ENCODE measurements around the gene HSD17B2.
A peak's percentile ranks its signal among the peaks of the same experiment; 100 is the strongest.
"Not testable (repeated sequence)": the region's sequence is repeated elsewhere in the genome, so short reads cannot be mapped to it uniquely, and the experiment has no call there.

HSD17B2 gene

DNA sequence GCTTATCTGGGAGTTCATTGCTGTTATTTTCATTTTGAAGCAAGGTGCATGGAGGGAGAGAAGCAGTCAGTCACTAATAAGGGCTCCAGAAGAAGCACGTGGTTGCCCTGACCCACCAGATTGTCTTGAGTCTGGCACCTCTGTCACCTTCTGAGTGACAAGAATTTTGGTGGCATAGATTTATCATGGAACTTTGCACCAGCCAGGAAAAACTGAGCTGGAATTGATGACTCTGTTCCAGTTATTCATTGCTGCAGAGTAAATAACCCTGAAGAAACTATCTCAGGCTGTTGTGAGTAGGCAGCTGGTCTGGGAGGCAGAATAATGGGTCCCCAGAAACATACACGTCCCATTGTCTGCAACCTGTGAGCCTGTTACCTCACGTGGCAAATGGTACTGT, 44.8 kb downstream of the HSD17B2 start:
- no peak for DNase-seq (ENCODE audit: low read depth, low spot score)

DNA sequence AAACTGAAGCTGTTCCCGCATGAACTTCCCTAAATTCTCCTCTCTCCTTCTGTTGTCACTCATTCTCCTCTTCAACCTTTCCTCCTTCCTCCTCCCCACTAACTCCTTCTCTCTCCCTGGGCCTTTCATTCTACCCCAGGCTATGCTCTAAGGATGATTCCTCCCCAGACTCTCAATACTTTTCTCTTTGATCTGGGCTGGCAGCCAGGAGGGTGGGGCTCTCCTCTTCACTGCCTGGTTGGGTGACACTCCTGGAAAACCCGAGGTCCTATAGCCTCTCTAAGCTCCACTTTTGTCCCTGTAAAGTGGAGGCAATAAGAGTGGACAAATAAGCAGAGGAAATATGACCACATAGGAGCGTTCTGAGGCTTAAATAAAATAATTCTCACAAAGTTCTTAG, 46.2 kb downstream of the HSD17B2 start:
- DNase-seq (ENCODE audit: low read depth, low spot score) = no peak

DNA sequence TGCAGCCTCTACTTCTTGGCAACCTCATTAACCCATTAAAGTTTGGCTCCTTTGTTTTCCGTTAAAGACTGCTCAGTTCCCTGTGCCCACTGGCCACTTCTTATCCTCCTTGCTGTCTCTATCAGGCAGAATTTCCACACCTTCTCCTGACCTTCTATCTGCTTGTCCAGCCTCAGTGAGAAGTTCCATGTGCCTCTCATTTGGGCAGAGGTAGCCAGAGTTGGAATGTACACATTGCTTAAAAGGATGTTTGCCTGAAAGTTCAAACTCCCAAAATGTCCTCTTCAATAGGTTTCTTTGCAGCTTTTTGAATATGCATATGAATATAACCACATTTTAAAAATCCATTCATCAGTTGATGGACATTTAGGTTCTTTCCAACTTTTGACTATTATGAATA, 47.0 kb downstream of the HSD17B2 start:
- DNase-seq (ENCODE audit: low read depth, low spot score) = no peak

DNA sequence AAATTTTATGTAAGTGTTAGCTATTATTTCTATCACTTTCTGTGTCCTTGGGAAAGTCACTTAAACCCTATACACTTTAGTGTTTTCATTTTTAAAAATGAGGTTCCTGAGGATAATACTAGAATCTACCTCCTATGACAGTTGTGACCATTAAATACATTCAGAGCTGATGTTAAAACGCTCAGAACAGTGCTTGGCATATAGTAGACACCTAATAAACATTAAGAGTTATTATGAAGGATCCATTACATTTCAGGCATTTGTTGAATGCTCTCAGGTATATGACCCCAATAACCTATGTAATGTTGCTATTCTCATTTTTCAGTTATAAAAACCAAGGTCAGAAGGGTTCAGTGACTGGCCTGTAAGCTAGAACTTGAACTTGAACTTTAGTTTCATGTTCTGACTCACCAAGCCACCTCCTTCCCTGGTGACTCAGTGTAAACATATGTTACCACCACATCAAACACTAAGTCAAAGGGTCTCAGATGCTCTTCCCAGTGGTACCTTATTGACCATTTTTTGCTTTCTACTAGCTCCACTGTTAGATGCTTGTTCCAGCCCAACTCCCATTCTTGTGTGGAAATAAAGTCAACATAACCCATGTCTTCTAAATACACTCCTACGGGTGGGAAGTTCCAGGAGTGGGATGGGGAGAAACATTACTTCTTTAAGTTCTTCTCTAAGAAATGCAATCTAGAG, 47.6 kb downstream of the HSD17B2 start:
- DNase-seq (ENCODE audit: low read depth, low spot score) = peak; percentile 34

DNA sequence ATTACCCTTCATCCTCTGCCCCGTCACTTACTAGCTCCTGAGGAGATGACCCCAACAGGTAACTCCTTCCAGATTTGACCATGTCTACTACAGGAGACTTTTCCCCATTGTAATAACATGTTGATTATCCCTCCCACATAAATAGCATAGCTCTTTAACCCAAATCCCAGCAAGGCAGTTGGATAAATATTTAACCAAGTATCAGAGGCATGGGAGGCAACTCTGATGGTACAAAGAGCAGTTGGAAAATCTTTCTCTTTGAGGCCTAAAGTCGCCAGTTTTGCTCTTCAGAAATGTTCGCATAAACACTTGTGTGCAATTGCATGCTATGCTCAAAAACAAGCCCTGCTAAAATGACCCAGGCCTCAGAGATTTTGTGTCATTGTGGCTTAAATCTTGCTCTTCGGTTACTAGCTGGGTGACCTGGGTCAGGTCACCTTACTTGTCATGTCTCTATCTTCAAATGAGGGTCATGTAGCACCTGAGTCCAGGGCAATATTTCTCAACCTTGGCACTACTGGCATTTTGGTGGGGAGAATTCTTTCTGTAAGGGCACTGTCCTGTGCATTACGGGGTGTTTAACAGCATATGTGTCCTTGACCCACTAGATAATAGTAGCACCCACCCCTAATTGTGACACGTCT, 48.8 kb downstream of the HSD17B2 start:
- no peak for DNase-seq (ENCODE audit: low read depth, low spot score)

DNA sequence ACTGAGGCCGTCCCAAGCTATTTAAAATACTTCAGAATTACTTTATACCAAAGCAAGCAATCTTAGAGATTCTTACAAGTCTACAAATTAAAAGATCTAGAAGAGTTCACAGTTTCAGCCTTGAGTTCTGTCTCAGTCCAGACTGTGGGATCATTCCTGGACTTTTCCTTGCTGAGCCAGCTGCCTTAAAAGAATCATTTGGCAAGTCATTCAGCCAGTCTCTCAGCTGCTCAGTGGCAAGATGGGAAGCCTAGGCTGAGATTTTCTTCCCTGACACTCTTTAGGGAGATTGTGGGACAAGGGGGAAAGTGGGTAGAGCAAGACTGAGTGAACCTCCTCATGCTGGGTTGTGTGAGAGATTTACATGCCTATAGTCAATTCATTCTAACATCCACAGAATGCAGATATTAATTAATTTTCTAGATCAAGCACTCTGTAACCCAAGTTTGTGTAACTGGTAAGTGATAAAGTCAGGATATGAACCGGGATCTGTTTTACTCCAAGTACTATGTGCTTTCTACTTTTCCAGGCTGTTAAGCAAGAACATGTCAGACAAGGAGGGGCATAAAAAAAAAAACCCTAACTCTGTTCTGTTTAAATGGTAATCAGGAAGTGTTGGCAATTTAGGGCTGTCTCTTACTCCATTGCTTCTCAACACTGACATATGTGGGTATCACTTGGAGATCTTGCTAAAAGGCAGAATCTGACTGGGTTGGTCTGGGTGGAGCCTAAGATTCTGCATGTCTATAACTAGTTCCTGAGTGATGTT, 50.1 kb downstream of the HSD17B2 start:
- no peak for DNase-seq (ENCODE audit: low read depth, low spot score)

DNA sequence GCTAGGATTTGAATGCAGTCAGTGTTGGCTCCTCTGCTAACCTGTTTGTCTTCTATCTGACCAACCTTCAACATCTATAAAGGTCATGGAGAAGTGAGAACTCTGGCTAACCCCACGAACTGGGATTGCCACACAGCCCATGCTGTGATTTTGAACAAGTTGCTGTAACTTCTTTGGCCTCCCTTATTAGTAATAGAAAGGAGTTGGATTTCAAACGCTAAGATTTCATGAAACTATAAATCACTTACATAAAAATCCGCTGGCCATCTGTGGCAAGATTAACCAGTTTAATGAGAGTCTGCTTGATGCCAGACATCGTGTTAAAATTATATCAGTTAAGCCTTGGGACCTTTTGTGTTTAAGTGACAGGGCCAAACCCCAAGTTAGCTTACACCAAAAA, 53.4 kb downstream of the HSD17B2 start:
- no peak for DNase-seq (ENCODE audit: low read depth, low spot score)

DNA sequence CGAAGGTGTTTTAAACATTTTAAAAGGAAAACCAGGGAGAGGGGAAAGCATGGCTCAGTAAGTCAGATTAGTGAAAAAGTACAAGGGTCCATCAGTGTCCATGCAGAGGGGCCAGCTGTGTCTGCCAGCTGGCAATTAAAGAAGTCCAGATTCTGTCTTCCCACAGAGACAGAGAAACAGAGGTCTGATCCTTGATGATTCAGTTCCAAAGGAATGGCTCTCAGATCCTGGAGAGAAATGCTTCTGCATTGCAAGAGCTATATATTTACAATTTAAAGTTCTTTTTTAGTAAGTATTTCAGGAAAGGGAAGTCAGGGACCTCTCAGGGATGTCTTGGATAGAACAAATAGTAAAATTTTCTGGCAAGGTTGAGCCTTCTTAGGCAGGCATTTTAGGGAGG, 56.2 kb downstream of the HSD17B2 start:
- DNase-seq (ENCODE audit: low read depth, low spot score) = peak; percentile 46

DNA sequence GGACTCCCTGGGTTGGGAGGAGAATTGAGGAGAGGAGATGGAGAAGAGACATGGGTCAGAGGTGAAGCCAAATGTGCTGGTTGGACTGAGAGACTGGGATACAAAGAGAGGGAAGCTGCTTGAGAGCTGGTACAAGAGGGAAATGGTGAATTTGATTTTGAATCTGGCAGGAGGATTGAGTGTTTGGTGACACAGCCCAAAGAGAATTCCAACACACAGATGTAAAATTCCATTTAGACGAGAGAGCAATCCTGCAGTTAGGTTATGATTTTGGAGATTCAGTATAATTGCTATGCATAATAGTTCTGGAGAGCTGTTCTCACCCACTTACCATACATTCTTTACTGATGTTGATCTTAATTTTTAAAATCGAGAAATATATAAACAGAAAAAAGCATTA, 57.7 kb downstream of the HSD17B2 start:
- DNase-seq (ENCODE audit: low read depth, low spot score) = no peak

DNA sequence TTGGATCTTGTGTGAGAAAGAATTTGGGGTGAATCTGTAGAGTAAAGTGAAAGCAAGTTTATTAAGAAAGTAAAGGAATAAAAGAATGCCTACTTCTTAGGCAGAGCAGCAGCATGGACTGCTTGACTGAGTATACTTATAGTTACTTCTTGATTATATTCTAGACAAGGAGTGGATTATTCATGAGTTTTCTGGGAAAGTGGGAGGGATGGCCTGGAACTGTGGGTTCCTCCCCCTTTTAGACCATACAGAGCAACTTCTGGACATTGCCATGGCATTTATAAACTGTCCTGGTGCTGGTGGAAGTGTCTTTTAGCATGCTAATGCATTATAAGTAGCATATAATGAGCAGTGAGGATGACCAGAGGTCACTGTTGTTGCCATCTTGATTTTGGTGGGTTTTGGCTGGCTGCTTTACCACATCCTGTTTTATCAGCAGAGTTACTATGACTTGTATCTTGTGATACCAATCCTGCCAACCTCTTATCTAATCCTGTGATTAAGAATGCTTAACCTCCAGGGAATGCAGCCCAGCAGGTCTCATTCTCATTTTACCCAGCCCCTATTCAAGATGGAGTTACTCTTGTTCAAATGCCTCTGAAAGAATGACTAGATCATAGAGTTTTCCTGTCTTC, 58.7 kb downstream of the HSD17B2 start:
- peak; percentile 14 for DNase-seq (ENCODE audit: low read depth, low spot score)

DNA sequence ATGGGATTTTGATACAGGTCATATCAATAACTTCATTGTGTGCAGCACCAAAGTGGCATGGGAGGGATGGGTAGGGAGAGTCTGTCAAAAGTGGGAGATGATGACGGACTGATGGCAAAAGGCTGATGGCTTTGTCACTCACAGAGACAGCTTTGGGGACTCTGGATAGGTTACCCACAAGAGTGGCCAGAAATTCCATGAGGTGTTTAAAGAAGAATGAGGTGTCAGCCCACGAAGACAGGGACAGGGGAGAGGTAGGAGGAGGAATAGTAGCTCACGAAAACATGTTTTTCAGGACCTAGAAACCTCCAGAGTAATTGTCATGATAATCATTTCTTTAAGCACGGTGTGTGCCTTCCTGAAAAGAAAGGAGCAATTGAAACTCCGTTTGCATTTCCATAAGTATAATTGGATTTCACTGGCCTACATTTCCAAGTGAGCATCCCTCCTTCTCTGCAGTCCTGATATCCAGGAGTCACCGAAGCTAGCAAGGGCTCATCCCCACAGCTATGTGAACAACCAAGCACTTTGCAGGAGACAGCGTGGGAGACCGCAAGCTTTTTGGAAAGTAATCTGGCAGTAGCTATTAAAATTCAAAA, 60.0 kb downstream of the HSD17B2 start:
- no peak for DNase-seq (ENCODE audit: low read depth, low spot score)

DNA sequence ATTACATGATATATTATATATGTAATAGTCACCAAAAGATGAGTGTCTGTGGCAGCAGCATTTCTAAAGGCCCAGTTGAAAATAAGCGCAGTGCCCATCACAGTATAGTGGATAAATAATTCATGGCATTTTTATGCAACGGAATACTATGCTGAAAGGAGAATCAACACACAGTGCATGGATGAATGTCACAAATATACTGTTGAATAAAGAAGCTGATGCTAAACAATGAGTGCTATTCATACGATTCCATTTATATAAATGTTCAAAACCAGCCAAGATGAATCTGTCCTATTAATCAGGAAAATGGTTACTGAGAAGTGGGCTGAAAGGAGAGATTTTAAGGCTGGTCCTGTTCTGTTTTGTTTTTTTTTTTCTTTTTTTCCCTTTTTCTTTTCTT, 61.6 kb downstream of the HSD17B2 start:
- no peak for DNase-seq (ENCODE audit: low read depth, low spot score)

DNA sequence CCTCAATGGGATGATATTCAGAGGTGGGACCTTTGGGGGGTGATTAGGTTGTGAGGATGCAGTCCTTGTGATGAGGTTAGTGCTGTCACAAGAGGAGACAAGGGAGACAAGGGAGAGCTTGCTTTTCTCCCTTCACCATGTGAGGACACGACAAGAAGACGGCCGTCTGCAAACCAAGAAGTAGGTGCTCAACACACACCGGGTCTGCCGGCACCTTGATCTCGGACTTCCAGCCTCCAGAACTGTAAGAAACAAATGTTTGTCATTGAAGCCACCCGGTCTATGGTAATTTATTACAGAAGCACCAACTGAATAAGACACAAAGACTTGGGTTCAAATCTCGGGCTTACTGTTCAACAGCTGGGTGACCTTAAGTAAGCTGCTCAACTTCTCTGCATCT, 70.1 kb downstream of the HSD17B2 start:
- DNase-seq (ENCODE audit: low read depth, low spot score) = no peak

DNA sequence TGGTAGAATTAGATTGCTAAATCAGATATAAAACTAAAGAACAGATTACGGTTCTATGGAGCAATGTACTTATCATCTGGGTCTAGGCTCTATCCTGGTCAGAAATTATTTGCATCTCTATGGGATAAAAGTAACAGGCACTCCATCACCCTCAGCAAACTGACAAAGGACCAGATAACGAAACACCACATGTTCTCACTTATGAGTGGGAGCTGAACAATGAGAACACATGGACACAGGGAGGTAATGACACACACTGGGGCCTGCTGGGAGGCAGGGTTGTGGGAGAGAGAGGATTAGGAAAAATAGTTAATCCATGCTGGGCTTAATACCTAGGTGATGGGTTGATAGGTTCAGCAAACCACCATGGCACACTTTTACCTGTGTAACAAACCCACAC, 73.0 kb downstream of the HSD17B2 start:
- DNase-seq (ENCODE audit: low read depth, low spot score) = no peak

DNA sequence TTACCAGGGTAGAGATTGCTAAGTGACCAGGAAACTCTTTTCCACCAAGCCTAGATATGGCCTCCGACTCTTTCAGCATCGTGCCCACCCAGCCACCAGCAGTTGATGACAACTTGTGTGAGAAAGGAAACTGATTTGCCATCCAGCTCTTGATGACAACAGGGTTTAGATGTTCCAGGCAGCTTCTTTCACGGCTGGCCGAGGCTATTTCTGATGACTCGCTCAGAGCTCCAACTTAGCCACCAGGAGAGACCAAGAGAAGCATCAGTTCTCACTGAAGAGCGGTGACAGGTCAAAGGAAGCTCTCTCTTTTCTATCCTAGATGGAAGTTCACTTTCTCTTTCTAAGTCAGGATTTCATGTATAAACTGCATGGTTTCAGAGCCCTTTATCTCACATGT, 73.7 kb downstream of the HSD17B2 start:
- DNase-seq (ENCODE audit: low read depth, low spot score) = no peak

DNA sequence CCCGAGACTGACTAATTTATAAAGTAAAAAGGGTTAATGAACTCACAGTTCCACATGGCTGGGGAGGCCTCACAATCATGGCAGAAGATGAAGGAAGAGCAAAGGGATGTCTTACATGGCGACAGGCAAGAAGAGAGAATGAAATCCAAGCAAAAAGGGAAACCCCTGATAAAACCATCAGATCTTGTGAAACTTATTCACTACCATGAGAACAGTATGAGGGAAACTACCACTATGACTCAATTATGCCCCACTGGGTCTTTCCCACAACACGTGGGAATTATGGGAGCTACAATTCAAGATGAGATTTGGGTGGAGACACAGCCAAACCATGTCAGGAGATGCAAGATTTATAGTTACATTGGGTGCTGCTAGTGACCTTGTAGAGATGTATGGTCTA, 74.2 kb downstream of the HSD17B2 start:
- not testable (repeated sequence) for DNase-seq (ENCODE audit: low read depth, low spot score)

DNA sequence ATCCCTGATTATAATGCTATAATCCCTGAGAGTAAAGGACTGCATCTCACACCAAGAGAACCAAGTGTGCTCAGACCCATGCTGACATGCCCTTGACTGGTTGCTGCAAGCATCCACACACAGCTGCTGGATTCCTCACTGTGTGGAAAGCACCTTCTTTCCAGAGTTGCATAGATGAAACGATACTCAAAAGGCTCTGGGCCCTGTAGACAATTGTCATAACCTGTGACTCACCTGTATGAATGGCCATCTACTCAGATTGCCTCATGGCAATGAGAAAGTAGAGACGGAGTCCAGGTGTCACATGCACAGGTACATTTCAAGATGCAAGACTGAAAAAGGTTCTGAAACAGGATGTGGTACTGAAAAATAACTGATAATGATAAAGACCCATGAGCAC, 76.9 kb downstream of the HSD17B2 start:
- no peak for DNase-seq (ENCODE audit: low read depth, low spot score)

DNA sequence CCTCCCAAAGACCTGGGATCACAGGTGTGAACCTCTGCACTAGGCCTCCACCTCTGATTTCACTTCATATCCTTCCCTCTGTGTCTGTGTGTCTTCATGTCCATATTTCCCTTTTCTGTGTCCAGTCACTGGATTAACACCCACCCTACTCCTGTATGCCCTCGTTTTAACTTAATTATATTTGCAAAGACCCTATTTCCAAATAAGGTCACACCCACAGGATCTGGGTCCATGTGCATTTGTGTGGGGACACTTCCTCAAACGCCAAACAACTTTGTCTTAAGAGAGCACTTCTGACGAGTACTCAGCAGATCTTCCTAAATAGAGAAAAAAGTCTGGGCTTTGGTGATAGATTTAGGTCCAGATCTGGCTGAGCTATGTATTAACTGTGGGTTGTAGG, 78.7 kb downstream of the HSD17B2 start:
- DNase-seq (ENCODE audit: low read depth, low spot score) = no peak

DNA sequence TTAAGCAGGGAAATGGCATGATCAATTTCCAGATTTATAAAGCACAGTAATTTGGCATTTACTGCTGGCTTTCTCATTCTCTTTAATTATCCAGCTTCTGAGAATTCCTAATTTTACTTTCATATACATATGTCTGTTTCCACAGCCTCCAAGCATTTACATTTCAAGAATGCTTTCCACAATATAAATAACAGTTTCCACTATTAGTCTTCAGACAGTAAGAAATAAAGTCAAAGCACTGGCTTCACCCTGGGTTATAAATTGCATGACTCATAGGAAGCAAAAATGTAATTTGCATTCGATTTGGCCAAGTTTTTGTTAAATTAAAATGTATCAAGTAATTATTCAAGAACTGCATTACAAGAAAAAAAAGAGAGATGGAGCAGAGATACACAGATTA, 81.5 kb downstream of the HSD17B2 start:
- no peak for DNase-seq (ENCODE audit: low read depth, low spot score)

DNA sequence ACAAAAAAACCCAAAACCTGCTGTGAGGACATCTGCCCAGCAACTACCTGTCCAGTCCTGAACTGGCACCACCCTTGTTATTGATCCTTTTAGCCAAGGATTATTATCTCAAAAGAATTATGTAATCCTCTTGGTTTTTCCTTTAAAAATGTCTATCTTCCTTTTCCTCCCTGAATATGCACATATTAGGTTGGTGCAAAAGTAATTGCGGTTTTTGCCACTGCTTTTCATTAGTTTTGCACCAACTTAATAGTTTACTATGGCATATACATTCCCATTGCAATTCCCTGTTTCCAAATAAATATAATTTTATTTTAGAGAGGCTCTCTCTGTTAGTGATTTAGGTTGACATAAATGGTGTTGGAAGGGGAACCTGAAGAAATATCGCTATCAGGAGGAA, 83.7 kb downstream of the HSD17B2 start:
- DNase-seq (ENCODE audit: low read depth, low spot score) = no peak

DNA sequence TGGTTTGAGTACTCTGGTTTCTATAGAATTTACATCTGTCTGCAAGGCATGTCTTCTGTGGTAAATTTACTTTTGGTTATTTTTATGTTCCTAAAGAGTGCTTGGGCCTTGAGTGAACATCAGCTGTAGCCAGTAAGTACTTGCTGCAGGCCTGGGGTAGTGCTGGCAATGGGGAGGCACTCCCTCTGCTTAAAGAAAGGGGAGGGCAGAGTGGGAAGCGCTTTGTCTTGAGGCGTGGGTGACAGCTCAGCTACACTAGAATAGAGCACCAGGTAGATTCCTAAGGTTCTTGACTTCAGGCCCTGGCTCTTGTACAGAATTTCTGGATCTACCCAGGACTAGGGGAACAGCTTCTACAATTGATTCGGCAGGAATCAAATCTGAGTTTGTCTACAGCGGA, 84.4 kb downstream of the HSD17B2 start:
- no peak for DNase-seq (ENCODE audit: low read depth, low spot score)

DNA sequence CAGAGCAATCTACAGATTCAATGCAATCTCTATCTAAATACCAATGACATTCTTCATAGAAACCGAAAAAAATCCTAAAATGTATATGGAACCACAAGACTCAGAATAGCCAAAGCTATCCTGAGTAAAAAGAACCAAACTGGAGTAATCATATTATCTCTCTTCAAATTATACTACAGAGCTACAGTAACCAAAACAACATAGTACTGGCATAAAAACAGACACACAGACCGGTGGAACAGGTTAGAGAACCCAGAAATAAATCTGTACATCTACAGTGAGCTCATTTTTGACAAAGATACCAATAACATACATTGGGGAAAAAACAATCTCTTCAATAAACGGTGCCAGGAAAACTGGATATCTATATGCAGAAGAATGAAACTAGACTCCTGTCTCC, 89.6 kb downstream of the HSD17B2 start:
- no peak for DNase-seq (ENCODE audit: low read depth, low spot score)

All from astrocyte of the hippocampus (primary cell).